Measurements from ENCODE around the gene MTG2. TPM values are rescaled to one million over a fixed set of nuclear protein-coding genes. Genes with fewer than 3 reads are reported as not detected.

MTG2 gene
- total RNA-seq, 1 donor from 2014 or later, result 19.5 TPM

- TF ChIP-seq CTCF (IDR thresholded peaks at IDR 0.05; ENCODE audit: insufficient read depth, low read length, poor library complexity, severe bottlenecking), result no peak
- Histone ChIP-seq H3K27me3 (ENCODE audit: control insufficient read depth, insufficient read depth, low read length) (no peaks in the 10 kb centered on the region), H3K4me3 (ENCODE audit: low read depth, low read length) (no peak overlapping the region), H3K36me3 (ENCODE audit: control insufficient read depth, insufficient read depth, low read length) (peaks cover 1% of the 10 kb centered on the region)
- no peak for DNase-seq (ENCODE audit: low read depth)
Observed at GRCh38 chr20:62246872-62247652, 64.2 kb downstream of the MTG2 start.

- no peak for DNase-seq (ENCODE audit: low read depth)
Observed at GRCh38 chr20:62248890-62249560, 66.2 kb downstream of the MTG2 start.

GRCh38 chr20:62252342-62252966 lies 69.6 kb downstream of the MTG2 start:
- Histone ChIP-seq H3K4me3 (ENCODE audit: low read depth, low read length) (no peak overlapping the region), H3K36me3 (ENCODE audit: control insufficient read depth, insufficient read depth, low read length) (peaks cover 1% of the 10 kb centered on the region), H3K27me3 (ENCODE audit: control insufficient read depth, insufficient read depth, low read length) (no peaks in the 10 kb centered on the region)
- no peak for TF ChIP-seq CTCF (IDR thresholded peaks at IDR 0.05; ENCODE audit: insufficient read depth, low read length, poor library complexity, severe bottlenecking)
- peak; percentile 10 for DNase-seq (ENCODE audit: low read depth)

More at GRCh38 chr20:62248890-62249560, 66.2 kb downstream of the MTG2 start:
- H3K36me3 ChIP-seq (ENCODE audit: control insufficient read depth, insufficient read depth, low read length), result peaks cover 1% of the 10 kb centered on the region
- no peak for TF ChIP-seq CTCF (IDR thresholded peaks at IDR 0.05; ENCODE audit: insufficient read depth, low read length, poor library complexity, severe bottlenecking)
- H3K27me3 ChIP-seq (ENCODE audit: control insufficient read depth, insufficient read depth, low read length), result no peaks in the 10 kb centered on the region
- no peak overlapping the region for H3K4me3 ChIP-seq (ENCODE audit: low read depth, low read length)

Other genes with a start within 250 kb of the MTG2 start
- 5.9 and 24.9 TPM in 2 replicates for gene TAF4, start 117.1 kb upstream of the MTG2 start, total RNA-seq
- 23.3 and 34.2 TPM in 2 replicates for gene LSM14B, start 60.6 kb upstream of the MTG2 start, total RNA-seq
- gene PSMA7, start 39.6 kb upstream of the MTG2 start, total RNA-seq, result 412 and 420 TPM in 2 replicates
- gene SS18L1, start 39.3 kb upstream of the MTG2 start, total RNA-seq, result 9.6 and 15.9 TPM in 2 replicates
- gene HRH3, start 37.2 kb downstream of the MTG2 start, total RNA-seq, result not detected in 2 replicates
- gene OSBPL2, start 55.5 kb downstream of the MTG2 start, total RNA-seq, result 26.5 and 30.3 TPM in 2 replicates
- gene ADRM1, start 120.0 kb downstream of the MTG2 start, total RNA-seq, result 193 and 216 TPM in 2 replicates
- gene LAMA5, start 184.3 kb downstream of the MTG2 start, total RNA-seq, result 359 and 455 TPM in 2 replicates
- 3,089 and 5,743 TPM in 2 replicates for gene RPS21, start 204.1 kb downstream of the MTG2 start, total RNA-seq
- gene CABLES2, start 224.3 kb downstream of the MTG2 start, total RNA-seq, result 6.9 and 8.1 TPM in 2 replicates
- gene RBBP8NL, start 244.5 kb downstream of the MTG2 start, total RNA-seq, result 0.34 TPM in 1 of 2 replicates, not detected in the other